Lower leg skin (tissue), 3 donors: Measurements from ENCODE around the gene RBCK1.
"Not testable (repeated sequence)": the region's sequence is repeated elsewhere in the genome, so short reads cannot be mapped to it uniquely, and the experiment has no call there.

Experiments used
- POLR2A ChIP-seq, 2 donors: fragments of 450-650 bp; IDR thresholded peaks; one replicate each; pipeline ENCODE4 v1.6.1; 2016 to 2017; ENCODE audit warnings: antibody characterized with exemption in 2 of 2, mild to moderate bottlenecking in 1 of 2, moderate library complexity in 1 of 2
- TF ChIP-seq, protein P1 (sequence below), 3 donors: fragments of 450-650 bp; IDR thresholded peaks; one replicate each; pipeline ENCODE4 v1.5.1; 2016; ENCODE audit warnings: antibody characterized with exemption in 3 of 3, mild to moderate bottlenecking in 3 of 3, moderate library complexity in 2 of 3

DNA sequence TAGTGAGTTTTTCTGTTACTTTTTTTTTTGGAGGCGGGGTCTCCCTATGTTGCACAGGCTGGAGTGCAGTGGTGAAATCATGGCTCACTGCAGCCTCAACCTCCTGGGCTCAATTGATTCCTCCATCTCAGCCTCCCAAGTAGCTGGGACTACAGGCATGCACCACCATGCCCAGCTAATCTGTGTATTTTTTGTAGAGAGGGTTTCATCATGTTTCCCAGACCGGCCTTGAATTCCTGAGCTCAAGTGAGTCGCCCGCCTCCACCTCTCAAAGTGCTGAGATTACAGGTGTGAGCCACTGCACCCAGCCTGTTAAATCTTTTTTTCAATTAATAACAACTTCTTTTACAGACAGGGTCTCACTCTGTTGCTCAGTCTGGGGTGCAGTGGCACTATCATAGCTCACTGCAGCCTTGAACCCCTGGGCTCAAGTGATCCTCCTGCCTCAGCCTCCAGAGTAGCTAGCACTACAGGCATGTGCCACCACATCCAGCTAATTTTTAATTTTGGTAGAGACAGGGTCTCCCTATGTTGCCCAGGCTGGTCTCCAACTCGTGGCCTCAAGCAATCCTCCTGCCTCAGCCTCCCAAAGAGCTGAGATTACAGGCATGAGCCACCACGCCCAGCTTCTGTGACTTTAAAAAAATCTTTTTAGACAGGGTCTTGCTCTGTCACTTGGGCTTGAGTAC lies 68.6 kb downstream of the RBCK1 start:
- TF ChIP-seq POLR2A (IDR thresholded peaks at IDR 0.05) = not testable (repeated sequence)
- TF ChIP-seq, protein P1, sequence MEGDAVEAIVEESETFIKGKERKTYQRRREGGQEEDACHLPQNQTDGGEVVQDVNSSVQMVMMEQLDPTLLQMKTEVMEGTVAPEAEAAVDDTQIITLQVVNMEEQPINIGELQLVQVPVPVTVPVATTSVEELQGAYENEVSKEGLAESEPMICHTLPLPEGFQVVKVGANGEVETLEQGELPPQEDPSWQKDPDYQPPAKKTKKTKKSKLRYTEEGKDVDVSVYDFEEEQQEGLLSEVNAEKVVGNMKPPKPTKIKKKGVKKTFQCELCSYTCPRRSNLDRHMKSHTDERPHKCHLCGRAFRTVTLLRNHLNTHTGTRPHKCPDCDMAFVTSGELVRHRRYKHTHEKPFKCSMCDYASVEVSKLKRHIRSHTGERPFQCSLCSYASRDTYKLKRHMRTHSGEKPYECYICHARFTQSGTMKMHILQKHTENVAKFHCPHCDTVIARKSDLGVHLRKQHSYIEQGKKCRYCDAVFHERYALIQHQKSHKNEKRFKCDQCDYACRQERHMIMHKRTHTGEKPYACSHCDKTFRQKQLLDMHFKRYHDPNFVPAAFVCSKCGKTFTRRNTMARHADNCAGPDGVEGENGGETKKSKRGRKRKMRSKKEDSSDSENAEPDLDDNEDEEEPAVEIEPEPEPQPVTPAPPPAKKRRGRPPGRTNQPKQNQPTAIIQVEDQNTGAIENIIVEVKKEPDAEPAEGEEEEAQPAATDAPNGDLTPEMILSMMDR (IDR thresholded peaks at IDR 0.05) = not testable (repeated sequence)
